ENCODE measurements around the gene FXYD6. TPM values are rescaled to one million over a fixed set of nuclear protein-coding genes. Genes with fewer than 3 reads are reported as not detected.

The FXYD6 gene
- total RNA-seq, 4 donors from 2014 or later, result 21.5 to 79.9 (median 25.6) TPM

DNA sequence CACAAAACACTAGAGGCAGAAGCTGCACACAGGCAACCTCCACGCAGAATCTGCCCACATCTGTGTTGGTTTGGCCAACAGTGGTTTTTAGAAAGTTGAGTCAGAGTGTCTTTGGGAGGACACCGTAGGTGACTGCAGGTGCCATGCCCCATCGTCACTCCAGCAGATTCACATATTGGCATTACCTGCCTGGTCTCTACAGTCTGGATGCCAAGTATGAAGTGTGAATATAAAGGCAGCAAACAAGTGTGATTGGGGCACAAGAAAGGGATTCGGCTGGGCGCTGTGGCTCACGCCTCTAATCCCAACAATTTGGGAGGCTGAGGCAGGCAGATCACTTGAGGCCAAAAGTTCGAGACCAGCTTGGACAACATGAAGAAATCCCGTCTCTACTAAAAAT, 40.9 kb downstream of the FXYD6 start:
- no peak for DNase-seq (ENCODE audit: low spot score)
- TF ChIP-seq, protein P1, sequence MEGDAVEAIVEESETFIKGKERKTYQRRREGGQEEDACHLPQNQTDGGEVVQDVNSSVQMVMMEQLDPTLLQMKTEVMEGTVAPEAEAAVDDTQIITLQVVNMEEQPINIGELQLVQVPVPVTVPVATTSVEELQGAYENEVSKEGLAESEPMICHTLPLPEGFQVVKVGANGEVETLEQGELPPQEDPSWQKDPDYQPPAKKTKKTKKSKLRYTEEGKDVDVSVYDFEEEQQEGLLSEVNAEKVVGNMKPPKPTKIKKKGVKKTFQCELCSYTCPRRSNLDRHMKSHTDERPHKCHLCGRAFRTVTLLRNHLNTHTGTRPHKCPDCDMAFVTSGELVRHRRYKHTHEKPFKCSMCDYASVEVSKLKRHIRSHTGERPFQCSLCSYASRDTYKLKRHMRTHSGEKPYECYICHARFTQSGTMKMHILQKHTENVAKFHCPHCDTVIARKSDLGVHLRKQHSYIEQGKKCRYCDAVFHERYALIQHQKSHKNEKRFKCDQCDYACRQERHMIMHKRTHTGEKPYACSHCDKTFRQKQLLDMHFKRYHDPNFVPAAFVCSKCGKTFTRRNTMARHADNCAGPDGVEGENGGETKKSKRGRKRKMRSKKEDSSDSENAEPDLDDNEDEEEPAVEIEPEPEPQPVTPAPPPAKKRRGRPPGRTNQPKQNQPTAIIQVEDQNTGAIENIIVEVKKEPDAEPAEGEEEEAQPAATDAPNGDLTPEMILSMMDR (IDR thresholded peaks at IDR 0.05), result no peak
- no peak for ATAC-seq (ENCODE audit: low FRiP score)

DNA sequence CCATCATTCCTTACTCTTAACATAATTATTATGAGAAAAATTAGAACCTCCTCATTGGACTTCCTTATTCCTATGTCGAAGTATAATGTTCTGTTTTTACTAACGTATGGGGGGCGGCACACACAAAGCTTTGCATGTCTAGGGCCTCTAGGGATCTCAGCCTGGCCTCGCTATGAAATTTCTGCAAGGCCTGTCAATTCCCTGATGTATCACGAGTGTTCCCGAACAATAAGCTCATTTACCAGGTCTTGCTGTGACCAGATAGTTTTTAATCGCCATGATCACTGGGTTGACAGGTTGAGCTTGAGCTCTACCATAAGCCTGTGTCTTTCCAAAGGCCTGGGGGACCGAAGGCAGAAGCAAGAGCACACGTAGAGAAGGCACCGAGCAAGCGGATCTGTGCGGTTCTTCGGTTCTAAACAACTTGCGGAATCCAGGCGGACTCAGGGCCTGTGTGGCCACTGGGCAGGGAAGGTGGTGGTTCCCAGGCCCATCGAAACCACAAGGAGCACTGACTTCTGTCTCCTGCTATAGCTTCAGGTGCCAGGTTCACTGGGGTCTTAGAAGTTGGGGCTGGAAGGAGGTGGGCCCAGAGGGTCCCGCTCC, 41.5 kb downstream of the FXYD6 start:
- TF ChIP-seq, protein P1 (IDR thresholded peaks at IDR 0.05), result no peak
- DNase-seq (ENCODE audit: low spot score), result no peak
- no peak for ATAC-seq (ENCODE audit: low FRiP score)

DNA sequence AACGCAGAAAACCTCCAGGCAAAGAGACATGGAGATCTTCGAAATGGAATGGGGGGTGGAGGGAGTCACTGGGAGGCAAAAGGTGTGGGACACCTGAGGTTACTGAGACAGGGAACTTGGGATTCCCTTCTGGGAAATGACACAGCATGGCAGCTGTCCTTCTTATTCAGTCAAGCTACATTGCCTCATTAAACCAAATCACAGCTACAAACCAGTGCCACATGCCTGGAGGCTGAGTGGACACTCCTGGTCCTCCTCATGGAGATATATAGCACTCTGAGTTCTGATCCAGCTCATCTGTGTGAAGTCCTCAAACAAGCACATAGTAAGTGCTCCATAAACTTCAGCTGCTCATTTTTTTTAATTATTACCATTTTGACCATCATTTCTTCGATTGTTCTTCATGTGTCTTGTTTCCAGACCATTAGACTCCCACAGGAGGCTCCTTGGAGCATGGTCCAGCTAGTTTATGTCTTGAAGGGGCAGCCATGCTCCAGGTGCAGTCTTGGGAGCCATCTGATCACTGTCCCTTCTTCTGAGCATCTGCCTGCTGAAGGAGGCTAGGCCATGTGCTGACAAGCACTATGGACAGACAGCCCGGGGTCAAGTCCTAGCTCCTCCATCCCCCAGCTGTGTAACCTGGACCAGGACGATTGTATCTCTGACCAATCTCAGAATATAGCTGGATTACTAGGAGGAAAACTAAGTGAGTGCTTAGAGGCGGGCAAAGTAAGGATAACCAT, 42.2 kb downstream of the FXYD6 start:
- ATAC-seq (ENCODE audit: low FRiP score), result no peak
- TF ChIP-seq, protein P1 (IDR thresholded peaks at IDR 0.05), result no peak
- DNase-seq (ENCODE audit: low spot score), result no peak

DNA sequence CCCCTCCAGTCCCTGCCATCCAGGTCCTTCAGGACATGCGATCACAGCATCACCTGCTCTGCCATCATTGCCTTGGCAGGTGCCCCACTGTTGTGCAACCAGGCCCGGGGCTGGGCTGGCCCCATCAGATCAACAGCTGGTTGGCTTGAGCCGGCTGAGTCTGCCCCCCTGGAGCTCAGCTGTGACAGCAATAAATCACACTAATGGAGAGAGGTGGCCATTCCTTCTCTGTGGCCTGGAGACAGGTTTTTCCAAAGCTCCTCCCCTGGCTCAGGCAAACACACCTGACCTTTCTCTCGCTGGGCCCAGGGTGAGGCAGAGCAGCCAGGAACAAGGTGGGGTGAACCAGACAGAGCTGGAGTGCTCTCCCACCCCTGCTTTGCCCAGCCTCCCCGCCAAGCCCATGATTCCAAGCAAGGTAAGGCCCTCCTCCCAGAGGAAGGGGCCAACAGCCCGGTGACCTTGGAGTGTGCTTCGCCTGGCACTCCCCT, 43.0 kb downstream of the FXYD6 start:
- TF ChIP-seq, protein P1 (IDR thresholded peaks at IDR 0.05), result no peak
- ATAC-seq (ENCODE audit: low FRiP score), result no peak
- no peak for DNase-seq (ENCODE audit: low spot score)

DNA sequence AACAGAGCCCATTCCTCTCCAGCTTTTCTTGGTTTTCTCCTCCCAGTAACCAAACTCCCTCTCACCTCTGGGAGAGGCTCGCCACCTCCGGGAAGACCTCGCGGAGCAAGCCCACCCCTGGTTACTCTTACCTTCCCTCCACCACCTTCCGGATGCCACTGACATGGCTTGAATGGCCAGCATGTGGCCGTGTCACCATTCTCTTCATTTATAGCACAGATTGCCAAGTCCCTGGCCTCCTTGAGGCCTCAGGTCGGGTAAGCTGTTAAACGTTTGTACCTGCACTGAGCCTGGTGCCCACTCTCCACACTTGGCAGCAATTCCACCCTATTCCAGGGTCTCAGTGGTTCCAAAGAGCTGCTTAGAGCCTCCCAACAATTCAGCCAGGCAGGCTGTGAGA, 43.9 kb downstream of the FXYD6 start:
- TF ChIP-seq, protein P1 (IDR thresholded peaks at IDR 0.05), result no peak
- DNase-seq (ENCODE audit: low spot score) (no peak), ATAC-seq (ENCODE audit: low FRiP score) (no peak)

DNA sequence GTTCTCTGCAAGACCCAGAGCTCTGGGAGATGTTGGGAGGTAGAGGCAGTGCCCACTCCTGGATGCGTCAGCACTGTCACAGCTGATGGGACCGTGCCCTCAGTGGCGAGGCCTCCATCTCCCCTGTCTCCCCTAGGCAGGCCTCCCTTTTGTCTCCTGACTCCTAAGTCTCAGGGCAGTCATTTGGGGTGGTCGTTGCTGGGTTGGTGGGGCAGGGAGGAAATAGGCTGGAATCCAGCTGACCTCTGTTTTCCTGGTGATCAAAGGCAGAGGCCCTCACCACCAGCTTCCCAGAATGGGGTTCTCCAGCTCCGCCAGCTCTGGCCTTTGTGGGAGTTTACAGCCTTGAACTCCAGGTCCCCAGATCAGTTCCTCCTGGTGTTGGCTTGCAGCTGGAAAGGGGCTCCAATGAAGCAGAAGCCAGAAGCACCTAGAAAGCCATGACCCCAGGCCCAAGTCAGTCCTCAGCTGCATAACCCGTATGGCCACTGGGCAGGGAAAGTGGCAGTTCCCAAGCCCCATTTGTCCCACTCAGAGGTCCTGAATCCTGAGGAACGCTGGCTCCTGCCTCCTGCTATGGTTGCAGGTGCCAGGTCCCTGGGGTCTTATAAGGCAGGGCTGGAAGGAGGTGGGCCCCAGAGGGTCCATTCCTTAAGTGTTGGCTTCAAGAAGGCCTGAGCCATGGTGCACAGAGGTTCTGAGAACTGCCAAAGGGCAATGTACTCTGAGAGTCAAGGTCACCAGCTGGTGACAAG, 44.6 kb downstream of the FXYD6 start:
- ATAC-seq (ENCODE audit: low FRiP score), result no peak
- no peak for DNase-seq (ENCODE audit: low spot score)
- TF ChIP-seq, protein P1 (IDR thresholded peaks at IDR 0.05), result no peak
